SK-N-SH (cell line): ENCODE data around the gene ATP8B3. TPM values are rescaled to one million over a fixed set of nuclear protein-coding genes. Genes with fewer than 3 reads are reported as not detected.

Experiments used
- CTCF ChIA-PET: fragments of 300-600, 350-600 bp; formaldehyde crosslinking; extraction: SDS; loops from one replicate; lab custom pipeline; 2021; lab: Yijun Ruan, JAX
- POLR2A ChIA-PET: fragments of 350-600 bp; sonication (Branson Sonifier 250); formaldehyde crosslinking; extraction: SDS; loops from one replicate; lab custom pipeline; 2020; ENCODE audit warnings: antibody characterized with exemption, inconsistent platforms; lab: Yijun Ruan, JAX
- DNase-seq: peaks from one replicate; pipeline ENCODE4 v3.0.0; 2012
- H2AFZ ChIP-seq: fragments of 200-600 bp; sonication (generic); 2 replicates; pipeline ENCODE4 v1.8.1; 2016; ENCODE audit warnings: antibody characterized with exemption, mild to moderate bottlenecking, low read depth
- H3F3A ChIP-seq: fragments of 200-600 bp; sonication (generic); replicated peaks from 2 replicates; pipeline ENCODE3; 2016; ENCODE audit warnings: antibody characterized with exemption, mild to moderate bottlenecking; ENCODE audit not compliant: insufficient read depth
- H3K27ac ChIP-seq, 2 experiments: fragments of 200-500 bp in 1 of 2; fragments of 200-600 bp in 1 of 2; sonication (Bioruptor generic) in 1 of 2; sonication (generic), shearing (Covaris generic) in 1 of 2; 2 replicates each; pipeline versions ENCODE4 v1.5.1 to v1.6.1; 2014 to 2016; ENCODE audit warnings: low read depth in 2 of 2, inconsistent platforms in 1 of 2, low read length in 1 of 2, mild to moderate bottlenecking in 1 of 2, mixed read lengths in 1 of 2
- H3K27me3 ChIP-seq: fragments of 200-600 bp; sonication (generic), shearing (Covaris generic); 2 replicates; pipeline ENCODE4 v1.6.1; 2016; ENCODE audit warnings: mixed run types; ENCODE audit not compliant: insufficient read depth
- H3K36me3 ChIP-seq, 2 experiments: fragments of 200-500 bp in 1 of 2; fragments of 200-600 bp in 1 of 2; sonication (Bioruptor generic) in 1 of 2; sonication (generic) in 1 of 2; replicated peaks in 1 of 2; 2 replicates each; pipeline versions ENCODE3 to v1.5.1; 2014 to 2016; ENCODE audit warnings: low read length in 1 of 2, mild to moderate bottlenecking in 1 of 2; ENCODE audit not compliant: insufficient read depth in 2 of 2, control insufficient read depth in 1 of 2
- H3K4me1 ChIP-seq, 2 experiments: fragments of 200-500 bp in 1 of 2; fragments of 200-600 bp in 1 of 2; sonication (Bioruptor generic) in 1 of 2; sonication (generic), shearing (Covaris generic) in 1 of 2; 2 replicates each; pipeline versions ENCODE4 v1.5.1 to v1.6.1; 2014 to 2016; ENCODE audit warnings: low read depth in 1 of 2, low read length in 1 of 2, mixed run types in 1 of 2; ENCODE audit not compliant: insufficient read depth in 2 of 2, control insufficient read depth in 1 of 2
- H3K4me2 ChIP-seq: fragments of 200-600 bp; sonication (generic), shearing (Covaris generic); 2 replicates; pipeline ENCODE4 v1.6.1; 2017; ENCODE audit warnings: mixed run types
- H3K4me3 ChIP-seq, 2 experiments: fragments of 200-500 bp in 1 of 2; fragments of 200-600 bp in 1 of 2; sonication (Bioruptor generic) in 1 of 2; sonication (generic), shearing (Covaris generic) in 1 of 2; 2 replicates each; pipeline versions ENCODE4 v1.5.1 to v1.8.1; 2014 to 2016; ENCODE audit warnings: low read depth in 2 of 2, inconsistent platforms in 1 of 2, low read length in 1 of 2, mild to moderate bottlenecking in 1 of 2, mixed read lengths in 1 of 2, moderate library complexity in 1 of 2
- H3K79me2 ChIP-seq: fragments of 200-600 bp; sonication (generic); 2 replicates; pipeline ENCODE4 v1.8.1; 2017; ENCODE audit warnings: mild to moderate bottlenecking; ENCODE audit not compliant: insufficient read depth
- H3K9ac ChIP-seq: fragments of 200-600 bp; sonication (generic); 2 replicates; pipeline ENCODE4 v1.6.1; 2017; ENCODE audit warnings: mixed run types
- H3K9me2 ChIP-seq: fragments of 200-600 bp; sonication (generic); 2 replicates; pipeline ENCODE4 v1.6.1; 2017; ENCODE audit warnings: mixed run types
- H3K9me3 ChIP-seq: fragments of 200-600 bp; sonication (generic); 2 replicates; pipeline ENCODE4 v1.6.1; 2017; ENCODE audit warnings: mixed run types, mild to moderate bottlenecking, moderate library complexity
- H4K20me1 ChIP-seq: fragments of 200-600 bp; sonication (generic); 2 replicates; pipeline ENCODE4 v1.6.1; 2017; ENCODE audit warnings: mild to moderate bottlenecking, mixed run types; ENCODE audit not compliant: insufficient read depth
- CHD2 ChIP-seq: fragments of 150-350 bp; IDR thresholded peaks from 2 replicates; pipeline ENCODE4 v1.6.1; 2018; ENCODE audit warnings: low read length; ENCODE audit not compliant: partially characterized antibody
- ELF1 ChIP-seq: IDR thresholded peaks from 2 replicates; pipeline ENCODE4 v1.4.0; 2012
- EP300 ChIP-seq, 2 experiments: IDR thresholded peaks; 2 replicates each; pipeline versions ENCODE4 v1.4.0 to v1.6.1; 2012; ENCODE audit warnings: borderline replicate concordance in 1 of 2, low read depth in 1 of 2, low read length in 1 of 2
- FOXJ3 ChIP-seq: sonication (generic); formaldehyde crosslinking; IDR thresholded peaks from 2 replicates; pipeline ENCODE4 v1.5.1; 2020; ENCODE audit warnings: mild to moderate bottlenecking, missing genetic modification reagents
- FOXM1 ChIP-seq: IDR thresholded peaks from 2 replicates; pipeline ENCODE4 v1.4.0; 2012; ENCODE audit warnings: low read depth, mild to moderate bottlenecking
- IRF3 ChIP-seq: fragments of 150-350 bp; IDR thresholded peaks from 2 replicates; pipeline ENCODE4 v1.6.1; 2016; ENCODE audit warnings: mild to moderate bottlenecking, low read depth, low read length
- JUND ChIP-seq: IDR thresholded peaks from 2 replicates; pipeline ENCODE4 v1.4.0; 2012
- MEF2A ChIP-seq: IDR thresholded peaks from 2 replicates; pipeline ENCODE4 v1.4.0; 2012; ENCODE audit warnings: low read depth, borderline replicate concordance
- MXI1 ChIP-seq: IDR thresholded peaks from 2 replicates; pipeline ENCODE4 v1.6.1; 2012; ENCODE audit warnings: mild to moderate bottlenecking, low read depth, low read length, improper control_type of control experiment
- PBX3 ChIP-seq: IDR thresholded peaks from 2 replicates; pipeline ENCODE4; 2012
- REST ChIP-seq: IDR thresholded peaks from 2 replicates; pipeline ENCODE4 v1.6.1; 2012; ENCODE audit warnings: mild to moderate bottlenecking, low read depth, low read length, moderate library complexity
- RXRA ChIP-seq: IDR thresholded peaks from 2 replicates; pipeline ENCODE4 v1.4.0; 2012; ENCODE audit warnings: low read depth, mild to moderate bottlenecking, borderline replicate concordance
- SIN3A ChIP-seq: IDR thresholded peaks from 2 replicates; pipeline ENCODE4 v1.6.1; 2012; ENCODE audit warnings: low read depth, mild to moderate bottlenecking, low read length, moderate library complexity, borderline replicate concordance
- TCF12 ChIP-seq: IDR thresholded peaks from 2 replicates; pipeline ENCODE4 v1.4.0; 2012
- YY1 ChIP-seq: IDR thresholded peaks from 2 replicates; pipeline ENCODE4 v1.4.0; 2012; ENCODE audit warnings: low read depth, mild to moderate bottlenecking
- WGBS: methylation state at CpG from one replicate; pipeline ENCODE4 v1.1.6; 2017; ENCODE audit warnings: low lambda C conversion rate; 5-methylcytosine and 5-hydroxymethylcytosine counted together
- polyA plus RNA-seq, 3 experiments: library from polyadenylated mRNA; depleted of rRNA; stranded (reverse); fragments of >200 nt; gene quantifications; 2 replicates each; pipeline ENCODE4 v1.2.3, GENCODE V29; 2012

Gene ATP8B3
- polyA plus RNA-seq, 1 of the 3 experiments (the other 2 are of a cell fraction) = 8.0 TPM

- TF ChIP-seq TCF12 (no peak), CHD2 (no peak), SIN3A (no peak), FOXM1 (no peak)
Measured at GRCh38 chr19:1849886-1850398, 37.9 kb upstream of the ATP8B3 start (continued).

GRCh38 chr19:1849132-1849474 lies 37.0 kb upstream of the ATP8B3 start:
- Histone ChIP-seq H3K4me3 (no peak overlapping the region; a peak in 1 of 4 replicates), H3K9me3 (no peaks in the 10 kb centered on the region), H3K79me2 (peaks cover 78% of the 10 kb centered on the region), H3K36me3 (peaks cover 3 to 6% of the 10 kb centered on the region in 2 experiments), H3K27ac (no peak overlapping the region), H3K9ac (no peak overlapping the region), H2AFZ (no peak overlapping the region), H3K9me2 (no peaks in the 10 kb centered on the region), H4K20me1 (peaks cover 87% of the 10 kb centered on the region), H3K4me2 (no peak overlapping the region), H3K27me3 (no peaks in the 10 kb centered on the region), H3K4me1 (peaks cover 7 to 18% of the 10 kb centered on the region in 2 experiments; a peak in 1 of 4 replicates), H3F3A (peaks cover 19% of the 10 kb centered on the region)
- ChIA-PET POLR2A (no interaction called here), CTCF (interaction anchor here (0.6 to 2.0 kb wide), 13 partner anchors 9 to 303 kb away, joined by 3 to 16 read pairs (median 3); no protein-coding TSS in a partner anchor)
- 30% methylated on average over 5 of the region's 5 CpGs for WGBS
- TF ChIP-seq IRF3 = no peak
- TF ChIP-seq CHD2 = no peak
- no peak for TF ChIP-seq ELF1
- TF ChIP-seq MXI1 = no peak
- no peak for TF ChIP-seq REST
- no peak for TF ChIP-seq FOXJ3 (CRISPR knock-in tag)
- TF ChIP-seq JUND = no peak
- no peak for TF ChIP-seq PBX3
- no peak for TF ChIP-seq MEF2A
- no peak for TF ChIP-seq RXRA
- no peak for TF ChIP-seq EP300 (IDR thresholded peaks at IDR 0.05; ENCODE audit: borderline replicate concordance in 1 of 2, low read depth in 1 of 2, low read length in 1 of 2)
- TF ChIP-seq YY1 = no peak
- no peak for TF ChIP-seq SIN3A
- no peak for DNase-seq
